Fibroblast of peridontal ligament (primary cell): ENCODE results near the gene CSNK1G2.

Source experiments
- DNase-seq: peaks from one replicate; pipeline ENCODE4 v3.0.0-alpha.2; 2010; ENCODE audit errors: extremely low read depth

CSNK1G2 gene

GRCh38 chr19:1941146-1942077 lies at the start of gene CSNK1G2:
Gene CSNK1G2 (plus strand): TSS chr19:1941172. CDS start chr19:1969773, 28,601 bp downstream.
- DNase-seq, result no peak

- no peak for DNase-seq
These were observed 47.2 kb upstream of the CSNK1G2 start for GRCh38 chr19:1893791-1894190.

- no peak for DNase-seq
These were observed 44.5 kb upstream of the CSNK1G2 start for GRCh38 chr19:1896508-1896907.

- no peak for DNase-seq
These were observed 39.0 kb upstream of the CSNK1G2 start for GRCh38 chr19:1901940-1902404.

- DNase-seq, result no peak
These were observed 38.0 kb upstream of the CSNK1G2 start for GRCh38 chr19:1902923-1903322.

- DNase-seq, result no peak
These were observed 36.2 kb upstream of the CSNK1G2 start for GRCh38 chr19:1904860-1905109.

GRCh38 chr19:1905110-1905862 lies 35.7 kb upstream of the CSNK1G2 start, which contains the start of the genes ADAT3 and SCAMP4:
Gene ADAT3 (plus strand): TSS chr19:1905399. CDS start chr19:1912048, 6,649 bp downstream.
Gene SCAMP4 (plus strand): TSS chr19:1905399. CDS start chr19:1915020, 9,621 bp downstream.
- DNase-seq, result peak; percentile 97

- DNase-seq, result no peak
These were observed 35.1 kb upstream of the CSNK1G2 start for GRCh38 chr19:1905863-1906375.

- DNase-seq, result no peak
These were observed 33.9 kb upstream of the CSNK1G2 start for GRCh38 chr19:1906985-1907562.

- no peak for DNase-seq
These were observed 33.2 kb upstream of the CSNK1G2 start for GRCh38 chr19:1907563-1908363.

- no peak for DNase-seq
These were observed 32.7 kb upstream of the CSNK1G2 start for GRCh38 chr19:1908364-1908678.

GRCh38 chr19:1909761-1910080 lies 31.3 kb upstream of the CSNK1G2 start:
- DNase-seq, result no peak

- peak; percentile 37 for DNase-seq
These were observed 30.8 kb upstream of the CSNK1G2 start for GRCh38 chr19:1910177-1910576.

- DNase-seq, result no peak
These were observed 29.9 kb upstream of the CSNK1G2 start for GRCh38 chr19:1911098-1911497.

GRCh38 chr19:1911995-1912394 lies 29.0 kb upstream of the CSNK1G2 start:
- no peak for DNase-seq

- no peak for DNase-seq
These were observed 28.0 kb upstream of the CSNK1G2 start for GRCh38 chr19:1912760-1913505.

GRCh38 chr19:1913781-1914577 lies 27.0 kb upstream of the CSNK1G2 start:
- DNase-seq, result no peak

GRCh38 chr19:1914826-1915341 lies 26.1 kb upstream of the CSNK1G2 start:
- no peak for DNase-seq

- DNase-seq, result no peak
These were observed 23.8 kb upstream of the CSNK1G2 start for GRCh38 chr19:1917146-1917545.

GRCh38 chr19:1917926-1918325 lies 23.0 kb upstream of the CSNK1G2 start:
- no peak for DNase-seq
